GM12878 (cell line): ENCODE data around the gene HSPA1A. TPM values are rescaled to one million over a fixed set of nuclear protein-coding genes. Genes with fewer than 3 reads are reported as not detected.

ENCODE experiments used
- ATAC-seq: fragments of 200-7000 bp; cut with Tn5 transposase; 3 replicates; pipeline ENCODE4 v1.9.1; 2020; ENCODE audit warnings: mild to moderate bottlenecking, moderate library complexity
- BruUV-seq: library from RNA; stranded (reverse); fragments of 400-500 nt; replicated peaks from 2 replicates; lab custom pipeline; 2021; lab: Mats Ljungman, UMichigan
- CTCF ChIA-PET: fragments of 300-600 bp; sonication (Branson Sonifier 250); formaldehyde crosslinking; extraction: SDS; loops from one replicate; lab custom pipeline; 2021; ENCODE audit warnings: inconsistent platforms; lab: Yijun Ruan, JAX
- POLR2A ChIA-PET: fragments of 350-600 bp; formaldehyde crosslinking; extraction: SDS; loops from one replicate; lab custom pipeline; 2021; ENCODE audit warnings: inconsistent platforms; lab: Charles Lee
- RAD21 ChIA-PET: fragments of 300-600 bp; sonication (Branson Sonifier 250); formaldehyde crosslinking; loops from one replicate; lab custom pipeline; 2023; ENCODE audit warnings: antibody characterized with exemption; ENCODE audit not compliant: unreplicated experiment; lab: Charles Lee
- SMC1A ChIA-PET: fragments of 300-600 bp; sonication (Branson Sonifier 250); formaldehyde crosslinking; loops from one replicate; lab custom pipeline; 2023; ENCODE audit not compliant: unreplicated experiment, uncharacterized antibody; lab: Charles Lee
- DNase-seq: peaks from one replicate; pipeline ENCODE4 v3.0.0-alpha.2; 2011; ENCODE audit warnings: low read depth, low spot score
- FAIRE-seq: peaks from 3 replicates; lab custom pipeline; 2011; peaks lifted over from hg19 to GRCh38; lab: Jason Lieb, UNC
- H2AFZ ChIP-seq: 2 replicates; pipeline ENCODE4 v1.6.0; 2011; ENCODE audit warnings: low read depth, low read length, control low read depth; ENCODE audit not compliant: control insufficient read depth
- H3K27ac ChIP-seq: 2 replicates; pipeline ENCODE4 v1.5.1; 2011; ENCODE audit warnings: control low read depth; ENCODE audit not compliant: control insufficient read depth, insufficient read depth
- H3K27me3 ChIP-seq, 2 experiments: replicated peaks in 1 of 2; 2 replicates each; pipeline versions ENCODE4 v1.6.0 to v1.6.1; 2011; ENCODE audit warnings: low read length in 1 of 2; ENCODE audit not compliant: control insufficient read depth in 2 of 2, insufficient read depth in 2 of 2
- H3K36me3 ChIP-seq, 2 experiments: 2 replicates each; pipeline ENCODE4 v1.5.1; 2011; ENCODE audit warnings: low read length in 1 of 2; ENCODE audit not compliant: control insufficient read depth in 2 of 2, insufficient read depth in 2 of 2
- H3K4me1 ChIP-seq: 2 replicates; pipeline ENCODE4 v1.6.1; 2011; ENCODE audit warnings: mild to moderate bottlenecking, low read length, moderate library complexity, mixed read lengths; ENCODE audit not compliant: control insufficient read depth, insufficient read depth
- H3K4me2 ChIP-seq: 2 replicates; pipeline ENCODE4 v1.6.0; 2011; ENCODE audit warnings: control low read depth; ENCODE audit not compliant: control insufficient read depth, insufficient read depth
- H3K4me3 ChIP-seq: fragments of 200-600 bp; sonication (generic); 2 replicates; pipeline ENCODE4 v1.5.1; 2016
- H3K79me2 ChIP-seq: 2 replicates; pipeline ENCODE4 v1.6.0; 2011; ENCODE audit warnings: low read length; ENCODE audit not compliant: control insufficient read depth, insufficient read depth
- H3K9ac ChIP-seq: 2 replicates; pipeline ENCODE4 v1.8.0; 2011; ENCODE audit warnings: low read length, control low read depth, mixed read lengths; ENCODE audit not compliant: control insufficient read depth, insufficient read depth
- H3K9me3 ChIP-seq: replicated peaks from 3 replicates; pipeline ENCODE4 v1.5.1; 2011; ENCODE audit warnings: mild to moderate bottlenecking, low read length; ENCODE audit not compliant: control insufficient read depth, insufficient read depth
- H4K20me1 ChIP-seq: 2 replicates; pipeline ENCODE4 v1.6.0; 2011; ENCODE audit not compliant: control insufficient read depth, insufficient read depth
- BCLAF1 ChIP-seq: fragments of 450-650 bp; IDR thresholded peaks from 2 replicates; pipeline ENCODE4 v1.6.1; 2017; ENCODE audit warnings: antibody characterized with exemption, mild to moderate bottlenecking, moderate library complexity
- CHD1 ChIP-seq: IDR thresholded peaks from 2 replicates; pipeline ENCODE4 v1.6.1; 2012; ENCODE audit warnings: low read depth, low read length, improper control_type of control experiment
- FOXM1 ChIP-seq: IDR thresholded peaks from 2 replicates; pipeline ENCODE4 v1.6.1; 2012; ENCODE audit warnings: low read depth, mild to moderate bottlenecking, inconsistent platforms, low read length, moderate library complexity
- HDGF ChIP-seq: fragments of 450-650 bp; IDR thresholded peaks from 2 replicates; pipeline ENCODE4 v1.6.1; 2016; ENCODE audit warnings: antibody characterized with exemption
- IRF4 ChIP-seq: IDR thresholded peaks from 2 replicates; pipeline ENCODE4 v1.6.1; 2011; ENCODE audit warnings: low read depth, low read length
- JUNB ChIP-seq: IDR thresholded peaks from 2 replicates; pipeline ENCODE4 v1.6.1; 2016; ENCODE audit warnings: antibody characterized with exemption, mild to moderate bottlenecking
- KAT2A ChIP-seq: conservative IDR thresholded peaks from 2 replicates; pipeline ENCODE4 v1.6.1; 2011; ENCODE audit warnings: low read depth, low read length; ENCODE audit not compliant: control insufficient read depth
- MTA3 ChIP-seq: IDR thresholded peaks from 2 replicates; pipeline ENCODE4 v1.6.1; 2012; ENCODE audit warnings: low read length, inconsistent platforms, borderline replicate concordance
- NFIC ChIP-seq: IDR thresholded peaks from 2 replicates; pipeline ENCODE4 v1.6.1; 2012; ENCODE audit warnings: low read depth, mild to moderate bottlenecking, inconsistent platforms, low read length, moderate library complexity
- NFXL1 ChIP-seq: fragments of 450-650 bp; IDR thresholded peaks from 2 replicates; pipeline ENCODE4 v1.6.1; 2017; ENCODE audit warnings: antibody characterized with exemption, mild to moderate bottlenecking, borderline replicate concordance
- NR2C2 ChIP-seq: IDR thresholded peaks from 2 replicates; pipeline ENCODE4 v1.6.1; 2011; ENCODE audit warnings: borderline replicate concordance, low read depth; ENCODE audit not compliant: control insufficient read depth, insufficient read length
- NR2F1 ChIP-seq: fragments of 450-650 bp; conservative IDR thresholded peaks from 2 replicates; pipeline ENCODE4 v1.6.1; 2017; ENCODE audit warnings: mild to moderate bottlenecking
- RAD21 ChIP-seq: IDR thresholded peaks from 2 replicates; pipeline ENCODE4 v1.6.1; 2011; ENCODE audit warnings: mild to moderate bottlenecking, low read depth, low read length, moderate library complexity; ENCODE audit not compliant: insufficient read depth
- SMAD5 ChIP-seq: IDR thresholded peaks from 2 replicates; pipeline ENCODE4 v1.6.1; 2016; ENCODE audit warnings: antibody characterized with exemption, low read depth
- SMC3 ChIP-seq: IDR thresholded peaks from 2 replicates; pipeline ENCODE4 v1.6.1; 2011; ENCODE audit warnings: low read length, improper control_type of control experiment, borderline replicate concordance
- ZNF207 ChIP-seq: fragments of 450-650 bp; IDR thresholded peaks from 2 replicates; pipeline ENCODE4 v1.6.1; 2014; ENCODE audit warnings: antibody characterized with exemption, mild to moderate bottlenecking, borderline replicate concordance
- ZNF24 ChIP-seq: fragments of 450-650 bp; IDR thresholded peaks from 2 replicates; pipeline ENCODE4 v1.6.1; 2017; ENCODE audit warnings: antibody characterized with exemption, mild to moderate bottlenecking
- WGBS: methylation state at CpG from one replicate; pipeline ENCODE4 v1.1.6; 2016; ENCODE audit warnings: low lambda C conversion rate; ENCODE audit not compliant: insufficient replicate concordance, insufficient coverage; ENCODE audit errors: missing lambda C conversion rate; 5-methylcytosine and 5-hydroxymethylcytosine counted together
- in situ Hi-C: fragments of 300-500 bp; cut with MboI; formaldehyde crosslinking; loops from 9 replicates; pipeline ENCODE4 v1.14.3; 2018; ENCODE audit warnings: mixed read lengths
- intact Hi-C: fragments of 100-400 bp; cut with micrococcal nuclease; formaldehyde crosslinking; loops from one replicate; pipeline ENCODE4 v1.14.2; 2022; ENCODE audit not compliant: unreplicated experiment
- polyA plus RNA-seq, 11 experiments: library from polyadenylated mRNA; depleted of rRNA in 4 of 11; unstranded in 6 of 11; stranded (reverse) in 5 of 11; fragments of >200 nt; fragmentation: Nextera tagmentation in 4 of 11; fragmentation: Illumina TruSeq in 1 of 11; extraction: Ambion mirVana in 4 of 11; extraction: Trizol in 1 of 11; gene quantifications; 1 replicate in 1 of 11; 2 replicates in 10 of 11; pipeline versions ENCODE4 v1.2.1 to v1.2.3, GENCODE V29; 2011 to 2016; ENCODE audit warnings: inconsistent platforms in 2 of 11, missing spikeins in 2 of 11, low read depth in 1 of 11
- total RNA-seq, 4 experiments: library from RNA; depleted of rRNA in 3 of 4; stranded (reverse); fragments of >200 nt in 3 of 4; fragmentation: Illumina TruSeq in 1 of 4; extraction: Trizol in 1 of 4; gene quantifications; 2 replicates each; pipeline versions ENCODE4 v1.2.1 to v1.2.3, GENCODE V29; 2013 to 2021
- TF ChIP-seq, protein P1 (sequence below), 3 experiments: IDR thresholded peaks in 2 of 3; conservative IDR thresholded peaks in 1 of 3; 2 replicates each; pipeline ENCODE4 v1.5.1; 2011; ENCODE audit warnings: low read depth in 3 of 3, low read length in 3 of 3, mild to moderate bottlenecking in 3 of 3, control low read depth in 2 of 3, moderate library complexity in 2 of 3, inconsistent platforms in 1 of 3, mixed read lengths in 1 of 3; ENCODE audit not compliant: control insufficient read depth in 2 of 3, insufficient read depth in 1 of 3; ENCODE audit errors: extremely low read depth in 1 of 3

Gene HSPA1A
- total and polyA plus RNA-seq, 10 of the 15 experiments (the other 5 are each of a cell fraction or from before 2014, with no cell fraction given) = 0.29 to 51.8 (median 17.5) TPM

- in situ Hi-C loops = no loop called here
- POLR2A ChIA-PET = interaction anchor here (0.6 to 2.5 kb wide), 18 partner anchors 13 to 282 kb away, joined by 3 to 22 read pairs (median 4); partner anchors contain the start of genes ATF6B, HSPA1B, MSH5 and ZBTB12
- 2% methylated on average over 64 of the region's 64 CpGs for WGBS
- TF ChIP-seq MTA3 (no peak), FOXM1 (no peak), BCLAF1 (no peak), NR2F1 (peak; percentile 66; the same call in 1 of the 2 replicates), ZNF207 (peak; percentile 44; the same call in 1 of the 2 replicates), SMAD5 (peak; percentile 91; the same call in 1 of the 2 replicates), CHD1 (no peak), JUNB (no peak; the same call in 1 of the 2 replicates), HDGF (peak; percentile 64; the same call in 1 of the 2 replicates), NFIC (no peak), ZNF24 (no peak), NR2C2 (no peak), RAD21 (no peak), SMC3 (no peak), IRF4 (no peak), KAT2A (no peak), NFXL1 (no peak)
- TF ChIP-seq, protein P1, sequence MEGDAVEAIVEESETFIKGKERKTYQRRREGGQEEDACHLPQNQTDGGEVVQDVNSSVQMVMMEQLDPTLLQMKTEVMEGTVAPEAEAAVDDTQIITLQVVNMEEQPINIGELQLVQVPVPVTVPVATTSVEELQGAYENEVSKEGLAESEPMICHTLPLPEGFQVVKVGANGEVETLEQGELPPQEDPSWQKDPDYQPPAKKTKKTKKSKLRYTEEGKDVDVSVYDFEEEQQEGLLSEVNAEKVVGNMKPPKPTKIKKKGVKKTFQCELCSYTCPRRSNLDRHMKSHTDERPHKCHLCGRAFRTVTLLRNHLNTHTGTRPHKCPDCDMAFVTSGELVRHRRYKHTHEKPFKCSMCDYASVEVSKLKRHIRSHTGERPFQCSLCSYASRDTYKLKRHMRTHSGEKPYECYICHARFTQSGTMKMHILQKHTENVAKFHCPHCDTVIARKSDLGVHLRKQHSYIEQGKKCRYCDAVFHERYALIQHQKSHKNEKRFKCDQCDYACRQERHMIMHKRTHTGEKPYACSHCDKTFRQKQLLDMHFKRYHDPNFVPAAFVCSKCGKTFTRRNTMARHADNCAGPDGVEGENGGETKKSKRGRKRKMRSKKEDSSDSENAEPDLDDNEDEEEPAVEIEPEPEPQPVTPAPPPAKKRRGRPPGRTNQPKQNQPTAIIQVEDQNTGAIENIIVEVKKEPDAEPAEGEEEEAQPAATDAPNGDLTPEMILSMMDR (IDR thresholded peaks at IDR 0.05 in 2 of 3, conservative IDR thresholded peaks at IDR 0.05 in 1 of 3; ENCODE audit: control insufficient read depth in 2 of 3, extremely low read depth in 1 of 3, insufficient read depth in 1 of 3, low read depth in 3 of 3, low read length in 3 of 3) = no peak
Observed at GRCh38 chr6:31862344-31863235, 47.2 kb downstream of the HSPA1A start, which contains the start of gene NEU1. Gene NEU1, minus strand, starts transcription at chr6:31862821. Its CDS starts 45 bp downstream, at chr6:31862776.

More at GRCh38 chr6:31862344-31863235, 47.2 kb downstream of the HSPA1A start, which contains the start of gene NEU1:
- ChIA-PET SMC1A (interaction anchor here (0.6 to 2.9 kb wide), 15 partner anchors 9 to 313 kb away, joined by 3 to 24 read pairs (median 4); partner anchors contain the start of gene VARS1), RAD21 (interaction anchor here (0.6 to 1.7 kb wide), 27 partner anchors 23 to 323 kb away, joined by 3 to 10 read pairs (median 4); partner anchors contain the start of genes ABHD16A, C6orf47, DXO and HSPA1B), CTCF (interaction anchor here (0.6 to 2.3 kb wide), 10 partner anchors 18 to 93 kb away, joined by 3 to 17 read pairs (median 4); partner anchors contain the start of gene LSM2)
- H3K9me3 ChIP-seq = no peaks in the 10 kb centered on the region
- H3K27me3 ChIP-seq = no peaks in the 10 kb centered on the region
- H3K4me3 ChIP-seq = peak within 1 kb of the TSS; percentile 94
- H3K27ac ChIP-seq = peak within 1 kb of the TSS; percentile 63
- H2AFZ ChIP-seq = peak within 1 kb of the TSS; percentile 98
- H3K36me3 ChIP-seq = peaks cover 0 to 3% of the 10 kb centered on the region in 2 experiments; a peak in 1 of 4 replicates
- peak within 1 kb of the TSS; percentile 73 for H3K9ac ChIP-seq
- peak; percentile 100 for FAIRE-seq
- H3K4me1 ChIP-seq = peaks cover 11% of the 10 kb centered on the region
- DNase-seq = peak; percentile 97
- peak; percentile 98 for ATAC-seq
- H4K20me1 ChIP-seq = no peaks in the 10 kb centered on the region
- BruUV-seq = no TSS peak
- intact Hi-C loops = loop anchor here (1.0 to 2.0 kb wide), 3 partner anchors 28 to 182 kb away; no protein-coding TSS in a partner anchor
- H3K4me2 ChIP-seq = peak within 1 kb of the TSS; percentile 99
- H3K79me2 ChIP-seq = no peaks in the 10 kb centered on the region; the same call in 1 of the 2 replicates
